ENCODE measurements around the gene MEA1. TPM values are rescaled to one million over a fixed set of nuclear protein-coding genes. Genes with fewer than 3 reads are reported as not detected.

MEA1 gene
- total RNA-seq, 1 donor from 2014 or later: 54.2 TPM

- FAIRE-seq: no peak
- peaks cover 3% of the 10 kb centered on the region for H3K4me1 Mint-ChIP-seq (ENCODE audit: low read depth, unreplicated experiment)
- H4K20me1 ChIP-seq (ENCODE audit: insufficient read depth, low read length): peaks cover 44% of the 10 kb centered on the region
- peaks cover 14% of the 10 kb centered on the region for H3K79me2 ChIP-seq (ENCODE audit: insufficient read depth, low read length)
- DNase-seq (ENCODE audit: low read depth): no peak
- peaks cover 51% of the 10 kb centered on the region for H3K36me3 ChIP-seq (ENCODE audit: insufficient read depth, low read length)
- TF ChIP-seq CTCF (IDR thresholded peaks at IDR 0.05; ENCODE audit: insufficient read depth, low read depth, low read length): no peak
- TF ChIP-seq EZH2 (IDR thresholded peaks at IDR 0.05; ENCODE audit: insufficient read depth, low read length): no peak
- no peaks in the 10 kb centered on the region for H3K27me3 Mint-ChIP-seq (ENCODE audit: low read depth, unreplicated experiment)
- no peaks in the 10 kb centered on the region for H3K9me3 ChIP-seq (ENCODE audit: insufficient read depth, low read depth, low read length)
- peaks cover 19% of the 10 kb centered on the region for H3K36me3 Mint-ChIP-seq (ENCODE audit: low read depth, unreplicated experiment)
- H3K27ac Mint-ChIP-seq (ENCODE audit: unreplicated experiment): no peak overlapping the region
- no peak overlapping the region for H3K4me2 ChIP-seq (ENCODE audit: low read length)
- no peak overlapping the region for H3K9ac ChIP-seq (ENCODE audit: low read length)
- H3K27ac ChIP-seq (ENCODE audit: low read depth, low read length): no peak overlapping the region
- no peak overlapping the region for H3K4me3 Mint-ChIP-seq (ENCODE audit: unreplicated experiment)
- H3K4me1 ChIP-seq (ENCODE audit: insufficient read depth, low read length): no peaks in the 10 kb centered on the region
- H3K9me3 Mint-ChIP-seq (ENCODE audit: unreplicated experiment): no peaks in the 10 kb centered on the region
- no peak overlapping the region for H3K4me3 ChIP-seq (ENCODE audit: insufficient read depth, low read depth, low read length)
- no peaks in the 10 kb centered on the region for H3K27me3 ChIP-seq (ENCODE audit: insufficient read depth, low read length)
- H2AFZ ChIP-seq (ENCODE audit: low read depth, low read length): no peak overlapping the region
Measured at GRCh38 chr6:43029120-43029519, 15.4 kb upstream of the MEA1 start.

- Histone ChIP-seq H3K9ac (ENCODE audit: low read length) (no peak overlapping the region), H2AFZ (ENCODE audit: low read depth, low read length) (no peak overlapping the region), H4K20me1 (ENCODE audit: insufficient read depth, low read length) (peaks cover 37% of the 10 kb centered on the region), H3K4me2 (ENCODE audit: low read length) (no peak overlapping the region), H3K27ac (ENCODE audit: low read depth, low read length) (no peak overlapping the region), H3K4me1 (ENCODE audit: insufficient read depth, low read length) (peaks cover under 1% of the 10 kb centered on the region), H3K4me3 (ENCODE audit: insufficient read depth, low read depth, low read length) (no peak overlapping the region), H3K9me3 (ENCODE audit: insufficient read depth, low read depth, low read length) (no peaks in the 10 kb centered on the region), H3K27me3 (ENCODE audit: insufficient read depth, low read length) (no peaks in the 10 kb centered on the region), H3K36me3 (ENCODE audit: insufficient read depth, low read length) (peaks cover 49% of the 10 kb centered on the region), H3K79me2 (ENCODE audit: insufficient read depth, low read length) (peaks cover 41% of the 10 kb centered on the region)
- Mint-ChIP-seq H3K4me1 (ENCODE audit: low read depth, unreplicated experiment) (peaks cover 5% of the 10 kb centered on the region), H3K27ac (ENCODE audit: unreplicated experiment) (peak overlapping the region; percentile 72), H3K27me3 (ENCODE audit: low read depth, unreplicated experiment) (no peaks in the 10 kb centered on the region), H3K36me3 (ENCODE audit: low read depth, unreplicated experiment) (peaks cover 16% of the 10 kb centered on the region), H3K9me3 (ENCODE audit: unreplicated experiment) (no peaks in the 10 kb centered on the region), H3K4me3 (ENCODE audit: unreplicated experiment) (no peak overlapping the region)
- FAIRE-seq: no peak
- TF ChIP-seq CTCF (IDR thresholded peaks at IDR 0.05; ENCODE audit: insufficient read depth, low read depth, low read length) (no peak), EZH2 (IDR thresholded peaks at IDR 0.05; ENCODE audit: insufficient read depth, low read length) (no peak)
- DNase-seq (ENCODE audit: low read depth): no peak
Measured at GRCh38 chr6:43026365-43026764, 12.6 kb upstream of the MEA1 start.

- peaks cover 15% of the 10 kb centered on the region for H3K36me3 Mint-ChIP-seq (ENCODE audit: low read depth, unreplicated experiment)
- H3K4me3 ChIP-seq (ENCODE audit: insufficient read depth, low read depth, low read length): no peak overlapping the region
- no peaks in the 10 kb centered on the region for H3K27me3 ChIP-seq (ENCODE audit: insufficient read depth, low read length)
- peaks cover 50% of the 10 kb centered on the region for H3K36me3 ChIP-seq (ENCODE audit: insufficient read depth, low read length)
- H3K4me1 ChIP-seq (ENCODE audit: insufficient read depth, low read length): peaks cover 7% of the 10 kb centered on the region
- FAIRE-seq (no peak), DNase-seq (ENCODE audit: low read depth) (no peak)
- no peak overlapping the region for H3K27ac Mint-ChIP-seq (ENCODE audit: unreplicated experiment)
- no peaks in the 10 kb centered on the region for H3K9me3 Mint-ChIP-seq (ENCODE audit: unreplicated experiment)
- peaks cover 7% of the 10 kb centered on the region for H3K4me1 Mint-ChIP-seq (ENCODE audit: low read depth, unreplicated experiment)
- H2AFZ ChIP-seq (ENCODE audit: low read depth, low read length): no peak overlapping the region
- H3K27me3 Mint-ChIP-seq (ENCODE audit: low read depth, unreplicated experiment): no peaks in the 10 kb centered on the region
- peaks cover 37% of the 10 kb centered on the region for H4K20me1 ChIP-seq (ENCODE audit: insufficient read depth, low read length)
- no peak overlapping the region for H3K27ac ChIP-seq (ENCODE audit: low read depth, low read length)
- H3K9me3 ChIP-seq (ENCODE audit: insufficient read depth, low read depth, low read length): no peaks in the 10 kb centered on the region
- H3K4me3 Mint-ChIP-seq (ENCODE audit: unreplicated experiment): peak overlapping the region; percentile 69
- TF ChIP-seq EZH2 (IDR thresholded peaks at IDR 0.05; ENCODE audit: insufficient read depth, low read length) (no peak), CTCF (IDR thresholded peaks at IDR 0.05; ENCODE audit: insufficient read depth, low read depth, low read length) (no peak)
- H3K4me2 ChIP-seq (ENCODE audit: low read length): peak overlapping the region; percentile 3
- H3K79me2 ChIP-seq (ENCODE audit: insufficient read depth, low read length): peaks cover 52% of the 10 kb centered on the region
- peak overlapping the region; percentile 2 for H3K9ac ChIP-seq (ENCODE audit: low read length)
Measured at GRCh38 chr6:43024436-43024835, 10.7 kb upstream of the MEA1 start.

All from astrocyte (in vitro differentiated cells and primary cell).